GM12865 (cell line): ENCODE results near the gene PRSS58.

Experiments
- DNase-seq: peaks from one replicate; pipeline ENCODE4 v3.0.0; 2010; ENCODE audit warnings: low read depth
- H3K4me3 ChIP-seq: 2 replicates; pipeline ENCODE4 v1.5.1; 2011; ENCODE audit warnings: mild to moderate bottlenecking, low read depth, low read length, control low read depth
- TF ChIP-seq, protein P1 (sequence below): IDR thresholded peaks from 2 replicates; pipeline ENCODE4 v1.5.1; 2011; ENCODE audit warnings: low read length, control low read depth, low read depth, inconsistent platforms; ENCODE audit not compliant: insufficient read depth; ENCODE audit errors: missing control alignments

The PRSS58 gene, protein sequence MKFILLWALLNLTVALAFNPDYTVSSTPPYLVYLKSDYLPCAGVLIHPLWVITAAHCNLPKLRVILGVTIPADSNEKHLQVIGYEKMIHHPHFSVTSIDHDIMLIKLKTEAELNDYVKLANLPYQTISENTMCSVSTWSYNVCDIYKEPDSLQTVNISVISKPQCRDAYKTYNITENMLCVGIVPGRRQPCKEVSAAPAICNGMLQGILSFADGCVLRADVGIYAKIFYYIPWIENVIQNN

DNA sequence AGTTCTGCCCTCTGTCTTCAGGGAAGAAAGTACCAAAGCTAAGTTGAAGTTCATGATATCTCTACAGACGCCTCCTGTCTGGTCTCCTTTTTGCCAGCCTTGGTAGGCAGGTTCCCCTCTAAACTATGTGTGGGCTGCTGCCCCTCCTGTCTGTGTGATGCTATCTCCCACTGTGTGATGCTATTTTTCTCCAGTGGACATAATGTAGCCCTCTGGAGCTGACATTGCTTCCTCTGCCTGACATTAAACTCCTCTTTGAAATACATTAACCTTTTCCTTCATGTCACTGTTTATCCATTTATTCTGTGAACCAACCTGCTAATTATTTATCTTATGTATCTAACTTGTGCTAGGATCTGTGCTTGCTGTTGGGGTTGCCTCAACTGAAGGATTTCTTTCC lies at the start of gene PRSS58:
Gene PRSS58 (minus strand): TSS at position 101 of the 400 bp plus-strand sequence. CDS start 351 bp downstream, outside the sequence.
- DNase-seq, result no peak
- TF ChIP-seq, protein P1, sequence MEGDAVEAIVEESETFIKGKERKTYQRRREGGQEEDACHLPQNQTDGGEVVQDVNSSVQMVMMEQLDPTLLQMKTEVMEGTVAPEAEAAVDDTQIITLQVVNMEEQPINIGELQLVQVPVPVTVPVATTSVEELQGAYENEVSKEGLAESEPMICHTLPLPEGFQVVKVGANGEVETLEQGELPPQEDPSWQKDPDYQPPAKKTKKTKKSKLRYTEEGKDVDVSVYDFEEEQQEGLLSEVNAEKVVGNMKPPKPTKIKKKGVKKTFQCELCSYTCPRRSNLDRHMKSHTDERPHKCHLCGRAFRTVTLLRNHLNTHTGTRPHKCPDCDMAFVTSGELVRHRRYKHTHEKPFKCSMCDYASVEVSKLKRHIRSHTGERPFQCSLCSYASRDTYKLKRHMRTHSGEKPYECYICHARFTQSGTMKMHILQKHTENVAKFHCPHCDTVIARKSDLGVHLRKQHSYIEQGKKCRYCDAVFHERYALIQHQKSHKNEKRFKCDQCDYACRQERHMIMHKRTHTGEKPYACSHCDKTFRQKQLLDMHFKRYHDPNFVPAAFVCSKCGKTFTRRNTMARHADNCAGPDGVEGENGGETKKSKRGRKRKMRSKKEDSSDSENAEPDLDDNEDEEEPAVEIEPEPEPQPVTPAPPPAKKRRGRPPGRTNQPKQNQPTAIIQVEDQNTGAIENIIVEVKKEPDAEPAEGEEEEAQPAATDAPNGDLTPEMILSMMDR, result no peak
- no peak within 1 kb of the TSS for H3K4me3 ChIP-seq

DNA sequence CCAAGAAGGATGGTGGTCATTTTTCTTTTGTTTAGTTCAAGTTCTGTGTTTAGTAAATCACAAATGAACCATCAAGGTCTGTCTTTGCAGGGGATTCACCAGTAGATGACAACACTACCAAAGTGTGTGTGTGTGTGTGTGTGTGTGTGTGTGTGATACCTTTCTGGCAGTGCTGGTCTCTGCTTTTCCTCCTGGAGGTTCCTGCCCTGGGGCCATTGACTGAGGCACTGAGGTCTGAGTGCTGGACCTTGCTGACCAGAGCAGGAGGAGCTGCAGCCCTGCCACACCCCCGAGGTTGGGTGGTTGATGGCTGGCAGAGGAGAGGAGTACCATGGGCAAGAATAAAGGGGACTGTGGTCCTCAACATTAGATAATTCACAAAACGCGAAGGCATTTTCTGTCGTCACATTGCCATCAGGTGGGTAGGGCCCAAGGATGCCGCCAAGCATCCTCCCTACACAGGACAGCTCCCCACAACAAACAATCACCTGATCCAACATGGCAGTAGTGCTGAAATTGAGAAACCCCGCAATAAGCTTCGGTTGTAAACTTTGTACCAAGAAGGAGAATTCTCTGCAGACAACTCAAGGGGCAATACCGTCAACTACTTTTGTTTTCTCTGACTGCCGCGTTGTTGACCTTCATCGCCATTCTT lies 49.5 kb upstream of the PRSS58 start:
- no peak for DNase-seq
- no peak overlapping the region for H3K4me3 ChIP-seq
- TF ChIP-seq, protein P1, result no peak

DNA sequence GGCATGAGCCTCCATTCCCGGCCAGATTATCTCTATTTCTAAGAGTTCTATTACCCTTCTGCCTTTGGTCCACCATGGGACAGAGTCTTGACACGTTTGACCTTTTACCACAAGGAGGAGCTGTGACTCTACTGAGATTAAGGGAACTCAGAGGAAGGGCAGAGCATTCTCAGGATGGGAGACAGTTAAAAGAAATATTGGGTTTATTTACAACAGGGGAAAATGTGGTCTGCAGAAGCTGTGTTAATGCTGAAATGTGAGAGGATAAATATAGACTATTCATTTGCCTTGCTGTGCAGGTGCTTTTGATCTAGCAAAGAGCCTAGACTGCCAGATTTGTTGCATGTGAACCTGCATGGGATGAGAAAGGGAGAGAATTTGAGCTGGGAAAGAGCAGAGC lies 45.8 kb upstream of the PRSS58 start:
- no peak overlapping the region for H3K4me3 ChIP-seq
- TF ChIP-seq, protein P1, result peak; percentile 35
- DNase-seq, result peak; percentile 20

DNA sequence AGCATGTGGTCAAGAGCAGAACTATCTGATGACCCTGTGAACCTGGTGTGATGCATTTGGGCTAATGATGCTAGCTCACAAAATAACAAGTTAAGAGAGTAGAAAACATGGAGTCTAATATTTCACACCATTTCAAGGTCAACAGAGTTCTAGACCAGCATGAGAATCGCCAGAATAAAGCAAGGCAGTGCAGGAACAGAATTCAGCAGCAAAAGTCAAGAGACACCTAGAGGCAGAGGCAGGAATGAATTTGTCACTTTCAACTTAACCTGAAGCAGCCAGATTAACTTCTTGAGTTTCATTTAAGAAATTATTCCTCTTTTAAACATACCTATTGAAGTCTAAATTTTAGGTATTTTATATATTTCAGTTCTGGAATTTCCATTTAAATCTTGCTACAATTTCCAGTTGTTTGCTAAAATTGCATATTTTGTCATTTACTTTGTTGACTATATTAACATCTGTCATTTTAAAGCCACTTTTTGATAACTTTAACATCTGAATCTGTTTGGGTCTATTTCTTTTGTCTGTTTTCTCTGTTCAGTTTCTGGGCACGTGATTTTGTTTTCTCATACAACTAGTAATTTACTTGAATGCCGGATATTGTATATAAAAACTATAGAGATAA lies 44.2 kb upstream of the PRSS58 start:
- TF ChIP-seq, protein P1, result peak; percentile 54
- H3K4me3 ChIP-seq, result no peak overlapping the region
- peak; percentile 21 for DNase-seq

DNA sequence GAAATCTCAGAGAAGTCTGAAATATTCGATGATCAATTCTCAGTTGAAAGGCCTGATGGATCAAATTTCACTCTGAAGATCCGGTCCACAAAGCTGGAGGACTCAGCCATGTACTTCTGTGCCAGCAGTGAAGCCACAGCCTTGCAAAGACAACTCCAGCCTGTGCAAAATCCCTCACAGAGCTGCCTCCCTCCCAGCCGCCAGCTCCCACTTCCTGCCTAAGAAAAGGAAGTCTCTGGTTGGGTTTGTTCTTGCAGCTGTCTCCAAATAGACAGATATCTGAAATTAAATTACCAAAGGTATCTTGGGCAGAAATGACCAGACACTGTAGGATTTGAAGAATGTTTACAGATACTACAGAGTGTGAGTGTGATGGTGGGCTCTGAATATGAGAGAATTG lies 43.4 kb upstream of the PRSS58 start:
- TF ChIP-seq, protein P1, result no peak
- DNase-seq, result no peak
- no peak overlapping the region for H3K4me3 ChIP-seq

DNA sequence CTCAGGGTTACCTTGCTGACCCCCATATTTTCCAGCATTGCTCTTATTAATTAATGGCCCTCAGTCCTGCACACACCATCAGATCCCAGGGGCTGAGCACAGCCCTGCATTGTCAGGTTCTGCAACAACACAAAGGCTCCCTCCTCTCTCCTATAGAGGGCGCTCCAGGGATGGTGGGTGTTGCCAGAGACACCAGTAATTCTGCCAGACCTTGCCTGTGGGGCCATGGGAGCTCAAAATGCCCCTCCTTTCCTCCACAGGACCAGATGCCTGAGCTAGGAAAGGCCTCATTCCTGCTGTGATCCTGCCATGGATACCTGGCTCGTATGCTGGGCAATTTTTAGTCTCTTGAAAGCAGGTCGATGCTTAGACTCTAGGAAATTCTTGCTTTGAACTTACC lies 42.8 kb upstream of the PRSS58 start:
- DNase-seq, result peak; percentile 16
- TF ChIP-seq, protein P1, result peak; percentile 48
- no peak overlapping the region for H3K4me3 ChIP-seq
